Adrenal gland (tissue), 12 donors: ENCODE measurements around the gene MUC5B. TPM values are rescaled to one million over a fixed set of nuclear protein-coding genes. Genes with fewer than 3 reads are reported as not detected.

Source experiments
- DNase-seq, 7 donors: peaks; one replicate each; pipeline ENCODE4 v3.0.0-alpha.2; 2019 to 2020
- H3K27ac ChIP-seq, 5 donors: fragments of 200-600 bp; sonication (generic) in 4 of 5; 1 replicate in 3 of 5; 2 replicates in 2 of 5; pipeline versions ENCODE4 v1.5.1 to v1.8.0; 2016 to 2020; ENCODE audit warnings: mild to moderate bottlenecking in 1 of 5
- H3K27me3 ChIP-seq: fragments of 200-600 bp; 2 replicates; pipeline ENCODE4 v1.8.0; 2021
- H3K36me3 ChIP-seq, 2 donors: fragments of 200-600 bp; replicated peaks in 1 of 2; 1 replicate in 1 of 2; 2 replicates in 1 of 2; pipeline versions ENCODE4 v1.5.1 to v1.8.0; 2018 to 2022
- H3K4me1 ChIP-seq, 2 donors: fragments of 200-600 bp; replicated peaks in 1 of 2; 1 replicate in 1 of 2; 2 replicates in 1 of 2; pipeline versions ENCODE4 v1.5.1 to v1.8.0; 2018 to 2021
- H3K4me3 ChIP-seq, 4 donors: fragments of 200-600 bp; sonication (generic) in 3 of 4; one replicate each; pipeline ENCODE4 v1.5.1; 2016 to 2018
- H3K9me3 ChIP-seq, 3 donors: fragments of 200-600 bp; sonication (generic) in 1 of 3; replicated peaks in 1 of 3; 1 replicate in 2 of 3; 2 replicates in 1 of 3; pipeline versions ENCODE4 v1.5.1 to v1.8.0; 2016 to 2021
- POLR2A ChIP-seq, 2 donors: fragments of 450-650 bp; IDR thresholded peaks; one replicate each; pipeline ENCODE4 v1.6.1; 2017; ENCODE audit warnings: antibody characterized with exemption in 2 of 2, mild to moderate bottlenecking in 2 of 2, moderate library complexity in 1 of 2
- whole genome bisulfite sequencing, 4 donors: extraction: QIAGEN DNeasy Blood & Tissue Kit in 2 of 4; methylation state at CpG; one replicate each; pipeline versions ENCODE4 v1.1.5 to v1.1.7; 2013 to 2017; 5-methylcytosine and 5-hydroxymethylcytosine counted together
- intact Hi-C, 2 donors: fragments of 100-400 bp; cut with DNase I; formaldehyde crosslinking; loops; one replicate each; pipeline versions ENCODE4 v1.14.1 to v1.15.0; 2022 to 2023
- polyA plus RNA-seq, 3 donors: library from polyadenylated mRNA; stranded (reverse); fragments of 200-250 nt in 2 of 3; fragments of 350-450 nt in 1 of 3; fragmentation: Illumina TruSeq in 1 of 3; extraction: RNeasy Lipid Tissue Mini Kit (QIAGEN cat#74804) in 1 of 3; gene quantifications; one replicate each; pipeline ENCODE4 v1.2.3, GENCODE V29; 2013 to 2014
- total RNA-seq, 9 donors: library from RNA; depleted of rRNA in 4 of 9; stranded (reverse); fragments of >200 nt in 4 of 9; fragments of 120-200 nt in 1 of 9; fragmentation: NEBNext Ultra II Directional in 1 of 9; extraction: Animal tissue kit (Norgen Biotek cat#: 25700) in 1 of 9; gene quantifications; one replicate each; pipeline versions ENCODE4 v1.1.0 to v1.2.4, GENCODE V29; 2013 to 2023
- TF ChIP-seq, protein P1 (sequence below), 6 experiments: fragments of 450-650 bp in 4 of 6; fragments of 200-600 bp in 2 of 6; sonication (generic) in 1 of 6; IDR thresholded peaks; 1 replicate in 5 of 6; 2 replicates in 1 of 6; pipeline versions ENCODE4 v1.5.1 to v1.8.0; 2016 to 2021; ENCODE audit warnings: antibody characterized with exemption in 6 of 6, mild to moderate bottlenecking in 2 of 6, moderate library complexity in 1 of 6
- donor health status: healthy with polysubstance abuse.
- donor health status: Bipolar disorder and iron deficiency.
- donor health status: DM: yes; HTN: yes; CAD: no.
- donor health status: DM: no; HTN: no; CAD: no.
- donor health status: DM: no; HTN: no; CAD: no.
- donor health status: DM: yes; HTN: yes; CAD: no.

Gene MUC5B
- total and polyA plus RNA-seq, 12 donors = under 0.01 to 0.95 (median 0.70) TPM; not detected in 7

DNA sequence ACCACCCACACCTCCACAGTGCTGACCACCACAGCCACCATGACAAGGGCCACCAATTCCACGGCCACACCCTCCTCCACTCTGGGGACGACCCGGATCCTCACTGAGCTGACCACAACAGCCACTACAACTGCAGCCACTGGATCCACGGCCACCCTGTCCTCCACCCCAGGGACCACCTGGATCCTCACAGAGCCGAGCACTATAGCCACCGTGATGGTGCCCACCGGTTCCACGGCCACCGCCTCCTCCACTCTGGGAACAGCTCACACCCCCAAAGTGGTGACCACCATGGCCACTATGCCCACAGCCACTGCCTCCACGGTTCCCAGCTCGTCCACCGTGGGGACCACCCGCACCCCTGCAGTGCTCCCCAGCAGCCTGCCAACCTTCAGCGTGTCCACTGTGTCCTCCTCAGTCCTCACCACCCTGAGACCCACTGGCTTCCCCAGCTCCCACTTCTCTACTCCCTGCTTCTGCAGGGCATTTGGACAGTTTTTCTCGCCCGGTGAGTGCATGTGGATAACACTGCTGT, 28.4 kb downstream of the MUC5B start:
- WGBS, 4 donors = 91 to 95% (median 92%) methylated on average over 15 to 16 of the region's 16 CpGs

DNA sequence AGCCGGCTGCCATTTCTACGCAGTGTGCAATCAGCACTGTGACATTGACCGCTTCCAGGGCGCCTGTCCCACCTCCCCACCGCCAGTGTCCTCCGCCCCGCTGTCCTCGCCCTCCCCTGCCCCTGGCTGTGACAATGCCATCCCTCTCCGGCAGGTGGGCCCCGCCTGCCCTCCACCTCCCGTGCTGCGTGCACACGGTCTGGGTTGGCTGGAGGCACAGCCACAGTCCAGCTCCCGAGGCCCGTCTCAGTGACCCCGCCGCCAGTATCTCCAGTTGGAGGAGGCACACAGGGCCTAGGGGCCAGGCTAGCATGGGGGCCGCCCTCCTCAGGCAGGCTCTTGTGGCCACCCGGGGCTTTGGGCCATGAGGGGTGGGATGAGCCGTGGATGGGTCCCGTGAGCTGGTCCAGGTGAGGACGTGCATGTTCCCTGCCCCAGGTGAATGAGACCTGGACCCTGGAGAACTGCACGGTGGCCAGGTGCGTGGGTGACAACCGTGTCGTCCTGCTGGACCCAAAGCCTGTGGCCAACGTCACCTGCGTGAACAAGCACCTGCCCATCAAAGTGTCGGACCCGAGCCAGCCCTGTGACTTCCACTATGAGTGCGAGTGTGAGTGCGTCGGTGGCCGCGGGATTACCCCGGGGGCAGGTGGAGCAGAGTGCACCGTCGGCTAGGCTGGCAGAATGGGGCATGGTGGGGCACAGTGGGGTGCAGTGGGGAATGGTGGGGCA, 29.7 kb downstream of the MUC5B start:
- H3K9me3 ChIP-seq = no peaks in the 10 kb centered on the region
- no peaks in the 10 kb centered on the region for H3K4me1 ChIP-seq
- DNase-seq = no peak
- no peak overlapping the region for H3K27ac ChIP-seq
- no peaks in the 10 kb centered on the region for H3K27me3 ChIP-seq
- TF ChIP-seq, protein P1, sequence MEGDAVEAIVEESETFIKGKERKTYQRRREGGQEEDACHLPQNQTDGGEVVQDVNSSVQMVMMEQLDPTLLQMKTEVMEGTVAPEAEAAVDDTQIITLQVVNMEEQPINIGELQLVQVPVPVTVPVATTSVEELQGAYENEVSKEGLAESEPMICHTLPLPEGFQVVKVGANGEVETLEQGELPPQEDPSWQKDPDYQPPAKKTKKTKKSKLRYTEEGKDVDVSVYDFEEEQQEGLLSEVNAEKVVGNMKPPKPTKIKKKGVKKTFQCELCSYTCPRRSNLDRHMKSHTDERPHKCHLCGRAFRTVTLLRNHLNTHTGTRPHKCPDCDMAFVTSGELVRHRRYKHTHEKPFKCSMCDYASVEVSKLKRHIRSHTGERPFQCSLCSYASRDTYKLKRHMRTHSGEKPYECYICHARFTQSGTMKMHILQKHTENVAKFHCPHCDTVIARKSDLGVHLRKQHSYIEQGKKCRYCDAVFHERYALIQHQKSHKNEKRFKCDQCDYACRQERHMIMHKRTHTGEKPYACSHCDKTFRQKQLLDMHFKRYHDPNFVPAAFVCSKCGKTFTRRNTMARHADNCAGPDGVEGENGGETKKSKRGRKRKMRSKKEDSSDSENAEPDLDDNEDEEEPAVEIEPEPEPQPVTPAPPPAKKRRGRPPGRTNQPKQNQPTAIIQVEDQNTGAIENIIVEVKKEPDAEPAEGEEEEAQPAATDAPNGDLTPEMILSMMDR (IDR thresholded peaks at IDR 0.05) = no peak
- TF ChIP-seq POLR2A (IDR thresholded peaks at IDR 0.05) = no peak
- WGBS, 4 donors = 86 to 93% (median 89%) methylated on average over 19 to 38 of the region's 38 CpGs
- H3K36me3 ChIP-seq = no peaks in the 10 kb centered on the region
- no peak overlapping the region for H3K4me3 ChIP-seq
- intact Hi-C loops = no loop called here

More for the DNA sequence above, 28.4 kb downstream of the MUC5B start:
- Histone ChIP-seq H3K27me3 (no peaks in the 10 kb centered on the region), H3K36me3 (no peaks in the 10 kb centered on the region), H3K9me3 (no peaks in the 10 kb centered on the region), H3K4me1 (no peaks in the 10 kb centered on the region), H3K27ac (no peak overlapping the region), H3K4me3 (no peak overlapping the region)
- intact Hi-C loops = no loop called here
- DNase-seq = no peak
- TF ChIP-seq POLR2A (IDR thresholded peaks at IDR 0.05) = no peak
- TF ChIP-seq, protein P1 (IDR thresholded peaks at IDR 0.05) = no peak

DNA sequence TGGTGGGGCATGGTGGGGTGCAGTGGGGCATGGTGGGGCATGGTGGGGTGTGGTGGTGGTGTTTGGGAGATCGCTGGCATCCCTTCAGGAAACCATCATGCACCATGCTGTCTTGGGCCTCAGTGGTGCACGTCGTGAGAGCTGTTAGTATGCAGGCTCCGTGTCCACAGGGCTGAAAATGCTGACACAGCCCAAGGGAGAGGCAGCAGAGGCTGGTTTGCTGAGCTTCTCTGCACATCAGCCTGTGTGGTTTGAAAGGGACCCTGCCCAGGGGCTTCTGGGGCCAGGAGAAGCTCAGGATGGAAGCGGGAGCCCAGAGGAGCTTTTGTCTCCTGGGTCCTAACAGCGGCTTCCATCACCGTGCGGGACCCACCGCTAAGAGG, 30.2 kb downstream of the MUC5B start:
- H3K4me1 ChIP-seq = no peaks in the 10 kb centered on the region
- no peak overlapping the region for H3K27ac ChIP-seq
- 82 to 100% (median 85%) methylated on average over 5 to 9 of the region's 9 CpGs for WGBS, 4 donors
- no peaks in the 10 kb centered on the region for H3K36me3 ChIP-seq
- H3K27me3 ChIP-seq = no peaks in the 10 kb centered on the region
- H3K4me3 ChIP-seq = no peak overlapping the region
- intact Hi-C loops = no loop called here
- no peaks in the 10 kb centered on the region for H3K9me3 ChIP-seq
- no peak for DNase-seq
- TF ChIP-seq, protein P1 (IDR thresholded peaks at IDR 0.05) = no peak
- no peak for TF ChIP-seq POLR2A (IDR thresholded peaks at IDR 0.05)

DNA sequence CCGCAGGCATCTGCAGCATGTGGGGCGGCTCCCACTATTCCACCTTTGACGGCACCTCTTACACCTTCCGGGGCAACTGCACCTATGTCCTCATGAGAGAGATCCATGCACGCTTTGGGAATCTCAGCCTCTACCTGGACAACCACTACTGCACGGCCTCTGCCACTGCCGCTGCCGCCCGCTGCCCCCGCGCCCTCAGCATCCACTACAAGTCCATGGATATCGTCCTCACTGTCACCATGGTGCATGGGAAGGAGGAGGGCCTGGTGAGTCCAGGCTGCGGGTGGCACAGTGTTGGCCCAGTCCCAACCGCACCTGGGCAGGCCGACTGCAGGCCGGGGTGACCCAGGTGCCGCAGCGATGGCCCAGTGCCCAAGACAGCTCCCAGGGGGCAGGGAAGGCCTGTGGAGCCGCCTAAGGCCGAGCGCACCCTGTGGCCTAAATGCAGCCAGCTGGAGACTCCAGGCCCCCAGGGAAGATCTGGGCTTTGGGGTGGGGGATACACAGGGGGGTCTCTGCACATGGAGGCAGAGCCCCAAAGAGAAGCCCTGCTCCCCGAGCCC, 31.3 kb downstream of the MUC5B start:
- intact Hi-C loops = no loop called here
- DNase-seq = no peak
- Histone ChIP-seq H3K27ac (no peak overlapping the region), H3K36me3 (no peaks in the 10 kb centered on the region), H3K4me3 (no peak overlapping the region), H3K9me3 (no peaks in the 10 kb centered on the region), H3K27me3 (no peaks in the 10 kb centered on the region), H3K4me1 (no peaks in the 10 kb centered on the region)
- whole genome bisulfite sequencing, 4 donors = 84 to 91% (median 88%) methylated on average over 11 to 22 of the region's 22 CpGs
- TF ChIP-seq POLR2A (IDR thresholded peaks at IDR 0.05) = no peak
- TF ChIP-seq, protein P1 (IDR thresholded peaks at IDR 0.05) = no peak
